Activated CD4-positive, alpha-beta T cell treated with anti-CD3 and anti-CD28 coated beads, Interleukin-2, amount 50 U/mL, for 1 hour (primary cell): ENCODE measurements around the gene HABP4.

Source experiments
- DNase-seq: peaks from one replicate; pipeline ENCODE4 v3.0.0-alpha.2; 2020

The HABP4 gene

GRCh38 chr9:96449845-96450612 lies at the start of gene HABP4:
Gene HABP4 (plus strand): TSS chr9:96450169. CDS start chr9:96450280, 111 bp downstream.
- peak; percentile 95 for DNase-seq

- DNase-seq = no peak
Observed at GRCh38 chr9:96408409-96409280, 41.3 kb upstream of the HABP4 start.

- DNase-seq = no peak
Observed at GRCh38 chr9:96411129-96411838, 38.7 kb upstream of the HABP4 start.

GRCh38 chr9:96412174-96412913 lies 37.6 kb upstream of the HABP4 start:
- DNase-seq = no peak

- DNase-seq = peak; percentile 13
Observed at GRCh38 chr9:96413302-96414221, 36.4 kb upstream of the HABP4 start.

- peak; percentile 93 for DNase-seq
Observed at GRCh38 chr9:96417051-96417586, 32.9 kb upstream of the HABP4 start.

- DNase-seq = peak; percentile 36
Observed at GRCh38 chr9:96417661-96418082, 32.3 kb upstream of the HABP4 start.

- DNase-seq = peak; percentile 88
Observed at GRCh38 chr9:96418083-96418919, 31.7 kb upstream of the HABP4 start, which contains the start of gene ZNF367. Gene ZNF367 (minus strand): TSS chr9:96418370. CDS start chr9:96418032, 338 bp downstream.

- DNase-seq = peak; percentile 37
Observed at GRCh38 chr9:96418920-96419690, 30.9 kb upstream of the HABP4 start.

GRCh38 chr9:96419691-96419969 lies 30.3 kb upstream of the HABP4 start:
- no peak for DNase-seq

GRCh38 chr9:96420468-96421219 lies 29.3 kb upstream of the HABP4 start:
- no peak for DNase-seq

- DNase-seq = no peak
Observed at GRCh38 chr9:96423322-96423984, 26.5 kb upstream of the HABP4 start.

- DNase-seq = no peak
Observed at GRCh38 chr9:96423985-96424336, 26.0 kb upstream of the HABP4 start.

- DNase-seq = no peak
Observed at GRCh38 chr9:96425500-96426169, 24.3 kb upstream of the HABP4 start.

GRCh38 chr9:96429732-96430131 lies 20.2 kb upstream of the HABP4 start:
- DNase-seq = no peak

- DNase-seq = no peak
Observed at GRCh38 chr9:96430377-96430776, 19.6 kb upstream of the HABP4 start.

- DNase-seq = no peak
Observed at GRCh38 chr9:96435345-96435744, 14.6 kb upstream of the HABP4 start.

GRCh38 chr9:96436063-96436455 lies 13.9 kb upstream of the HABP4 start:
- no peak for DNase-seq
